Measurements from ENCODE around the gene ZNF451. TPM values are rescaled to one million over a fixed set of nuclear protein-coding genes. Genes with fewer than 3 reads are reported as not detected.

Gene ZNF451
- total RNA-seq, 4 donors from 2014 or later, result 51.1 to 62.8 (median 59.2) TPM

DNA sequence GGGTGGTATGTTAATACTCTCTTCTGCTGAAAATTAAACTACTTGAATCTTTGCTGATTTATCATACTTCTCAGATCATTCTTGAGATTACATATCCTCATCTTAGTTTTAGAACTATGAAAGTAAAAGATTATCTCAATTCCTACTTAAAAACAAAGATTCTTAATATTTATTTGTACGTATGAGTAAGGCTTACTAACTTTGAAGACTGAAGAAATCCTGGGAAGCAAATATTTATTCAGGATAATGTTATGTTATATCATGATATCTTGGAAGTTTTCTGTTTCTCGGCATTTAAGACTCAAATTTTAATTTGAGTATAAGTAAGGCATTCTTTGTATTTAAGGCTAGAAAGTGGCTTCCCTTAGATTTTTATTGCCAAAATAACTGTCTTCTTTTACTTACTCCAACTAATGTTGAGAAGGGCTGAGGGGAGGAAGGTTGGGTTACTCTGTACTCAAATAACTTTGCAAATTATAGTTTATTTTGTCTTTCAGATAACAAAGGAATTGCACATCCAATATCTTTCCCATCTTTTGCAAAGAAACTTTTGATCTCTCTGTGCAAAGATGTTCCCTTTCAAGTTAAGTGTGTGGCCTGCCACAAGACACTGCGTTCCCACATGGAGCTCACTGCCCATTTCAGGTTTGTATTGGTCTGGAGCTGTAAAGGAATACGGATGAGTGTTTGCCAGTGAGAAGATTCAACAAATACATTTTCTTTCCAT lies 51.6 kb downstream of the ZNF451 start:
- DNase-seq (ENCODE audit: low spot score in 2 of 2), result no peak
- TF ChIP-seq EP300 (IDR thresholded peaks at IDR 0.05), result no peak
- TF ChIP-seq, protein P1, sequence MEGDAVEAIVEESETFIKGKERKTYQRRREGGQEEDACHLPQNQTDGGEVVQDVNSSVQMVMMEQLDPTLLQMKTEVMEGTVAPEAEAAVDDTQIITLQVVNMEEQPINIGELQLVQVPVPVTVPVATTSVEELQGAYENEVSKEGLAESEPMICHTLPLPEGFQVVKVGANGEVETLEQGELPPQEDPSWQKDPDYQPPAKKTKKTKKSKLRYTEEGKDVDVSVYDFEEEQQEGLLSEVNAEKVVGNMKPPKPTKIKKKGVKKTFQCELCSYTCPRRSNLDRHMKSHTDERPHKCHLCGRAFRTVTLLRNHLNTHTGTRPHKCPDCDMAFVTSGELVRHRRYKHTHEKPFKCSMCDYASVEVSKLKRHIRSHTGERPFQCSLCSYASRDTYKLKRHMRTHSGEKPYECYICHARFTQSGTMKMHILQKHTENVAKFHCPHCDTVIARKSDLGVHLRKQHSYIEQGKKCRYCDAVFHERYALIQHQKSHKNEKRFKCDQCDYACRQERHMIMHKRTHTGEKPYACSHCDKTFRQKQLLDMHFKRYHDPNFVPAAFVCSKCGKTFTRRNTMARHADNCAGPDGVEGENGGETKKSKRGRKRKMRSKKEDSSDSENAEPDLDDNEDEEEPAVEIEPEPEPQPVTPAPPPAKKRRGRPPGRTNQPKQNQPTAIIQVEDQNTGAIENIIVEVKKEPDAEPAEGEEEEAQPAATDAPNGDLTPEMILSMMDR (IDR thresholded peaks at IDR 0.05), result no peak
- Histone ChIP-seq H3K4me3 (no peak overlapping the region), H3K9me3 (no peaks in the 10 kb centered on the region), H3K27me3 (no peaks in the 10 kb centered on the region), H3K27ac (no peak overlapping the region), H3K36me3 (peaks cover 0 to 57% (median 0%) of the 10 kb centered on the region in 3 donors), H3K4me1 (no peaks in the 10 kb centered on the region)
- WGBS, 2 donors, result 90 to 92% methylated on average over 4 of the region's 4 CpGs

DNA sequence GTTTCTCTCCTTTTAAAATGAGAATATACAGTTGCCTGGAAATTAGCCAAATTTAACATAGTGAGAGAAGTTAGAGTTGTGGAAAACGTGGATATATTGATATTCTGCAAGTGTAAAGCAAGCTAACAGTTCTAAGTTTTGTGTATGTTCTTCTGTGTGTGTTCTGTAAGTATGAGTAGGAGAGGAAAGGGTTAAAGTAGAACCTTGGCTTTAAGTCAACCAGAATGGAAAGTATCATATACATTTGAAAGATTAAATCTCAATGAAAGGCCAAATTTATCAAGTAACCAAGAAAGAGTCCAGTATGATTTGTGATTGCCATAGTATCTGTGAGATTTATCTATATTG lies 52.2 kb downstream of the ZNF451 start:
- TF ChIP-seq, protein P1 (IDR thresholded peaks at IDR 0.05), result no peak
- TF ChIP-seq EP300 (IDR thresholded peaks at IDR 0.05) (no peak), POLR2A (IDR thresholded peaks at IDR 0.05) (no peak)
- WGBS, 2 donors, result 74 to 81% methylated on average over 1 of the region's 1 CpG

DNA sequence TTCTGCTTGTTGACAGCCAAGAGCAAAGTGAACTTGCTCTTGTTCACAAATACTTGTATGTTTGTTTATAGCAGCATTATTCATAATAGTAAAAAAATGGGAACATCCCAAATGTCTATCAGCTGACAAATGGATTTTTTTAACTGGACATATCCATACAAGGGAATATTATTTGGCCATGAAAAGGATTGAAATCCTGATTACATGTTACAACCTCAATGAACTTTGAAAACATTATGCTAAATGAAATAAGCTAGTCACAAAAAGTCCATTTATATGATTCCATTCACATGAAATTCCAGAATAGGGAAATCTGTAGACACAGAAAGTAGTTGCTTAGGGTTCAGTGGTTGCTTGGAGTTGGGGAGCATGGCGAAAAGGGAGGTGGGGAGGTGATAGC lies 53.7 kb downstream of the ZNF451 start:
- 95 to 98% methylated on average over 1 of the region's 1 CpG for WGBS, 2 donors
- H3K36me3 ChIP-seq, result peaks cover 0 to 65% (median 0%) of the 10 kb centered on the region in 3 donors
- no peak overlapping the region for H3K4me3 ChIP-seq
- no peaks in the 10 kb centered on the region for H3K27me3 ChIP-seq
- no peak for TF ChIP-seq POLR2A (IDR thresholded peaks at IDR 0.05)
- H3K9me3 ChIP-seq, result no peaks in the 10 kb centered on the region
- DNase-seq (ENCODE audit: low spot score in 2 of 2), result no peak
- no peaks in the 10 kb centered on the region for H3K4me1 ChIP-seq
- H3K27ac ChIP-seq, result no peak overlapping the region

More for the DNA sequence above, 52.2 kb downstream of the ZNF451 start:
- no peaks in the 10 kb centered on the region for H3K4me1 ChIP-seq
- H3K27ac ChIP-seq, result no peak overlapping the region
- DNase-seq (ENCODE audit: low spot score in 2 of 2), result no peak
- H3K27me3 ChIP-seq, result no peaks in the 10 kb centered on the region
- H3K36me3 ChIP-seq, result peaks cover 0 to 61% (median 0%) of the 10 kb centered on the region in 3 donors
- no peak overlapping the region for H3K4me3 ChIP-seq
- H3K9me3 ChIP-seq, result no peaks in the 10 kb centered on the region

DNA sequence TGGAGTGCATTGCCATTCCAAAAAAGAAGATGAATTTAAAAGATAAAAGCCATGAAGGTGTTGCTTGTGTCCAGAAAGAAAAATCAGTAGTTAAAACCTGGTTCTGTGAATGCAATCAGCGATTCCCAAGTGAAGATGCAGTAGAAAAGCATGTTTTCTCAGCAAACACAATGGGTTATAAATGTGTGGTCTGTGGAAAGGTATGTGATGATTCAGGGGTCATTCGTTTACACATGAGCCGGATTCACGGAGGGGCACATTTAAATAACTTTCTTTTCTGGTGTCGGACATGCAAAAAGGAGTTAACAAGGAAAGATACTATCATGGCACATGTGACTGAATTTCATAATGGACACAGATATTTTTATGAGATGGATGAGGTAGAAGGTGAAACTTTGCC lies 57.4 kb downstream of the ZNF451 start:
- no peak overlapping the region for H3K4me3 ChIP-seq
- peaks cover 0 to 76% (median 0%) of the 10 kb centered on the region in 3 donors for H3K36me3 ChIP-seq
- H3K4me1 ChIP-seq, result no peaks in the 10 kb centered on the region
- DNase-seq (ENCODE audit: low spot score in 2 of 2), result no peak
- no peaks in the 10 kb centered on the region for H3K9me3 ChIP-seq
- no peaks in the 10 kb centered on the region for H3K27me3 ChIP-seq
- 89 to 95% methylated on average over 5 of the region's 5 CpGs for WGBS, 2 donors
- no peak for TF ChIP-seq EP300 (IDR thresholded peaks at IDR 0.05)
- TF ChIP-seq, protein P1 (IDR thresholded peaks at IDR 0.05), result no peak
- TF ChIP-seq POLR2A (IDR thresholded peaks at IDR 0.05), result no peak
- no peak overlapping the region for H3K27ac ChIP-seq

DNA sequence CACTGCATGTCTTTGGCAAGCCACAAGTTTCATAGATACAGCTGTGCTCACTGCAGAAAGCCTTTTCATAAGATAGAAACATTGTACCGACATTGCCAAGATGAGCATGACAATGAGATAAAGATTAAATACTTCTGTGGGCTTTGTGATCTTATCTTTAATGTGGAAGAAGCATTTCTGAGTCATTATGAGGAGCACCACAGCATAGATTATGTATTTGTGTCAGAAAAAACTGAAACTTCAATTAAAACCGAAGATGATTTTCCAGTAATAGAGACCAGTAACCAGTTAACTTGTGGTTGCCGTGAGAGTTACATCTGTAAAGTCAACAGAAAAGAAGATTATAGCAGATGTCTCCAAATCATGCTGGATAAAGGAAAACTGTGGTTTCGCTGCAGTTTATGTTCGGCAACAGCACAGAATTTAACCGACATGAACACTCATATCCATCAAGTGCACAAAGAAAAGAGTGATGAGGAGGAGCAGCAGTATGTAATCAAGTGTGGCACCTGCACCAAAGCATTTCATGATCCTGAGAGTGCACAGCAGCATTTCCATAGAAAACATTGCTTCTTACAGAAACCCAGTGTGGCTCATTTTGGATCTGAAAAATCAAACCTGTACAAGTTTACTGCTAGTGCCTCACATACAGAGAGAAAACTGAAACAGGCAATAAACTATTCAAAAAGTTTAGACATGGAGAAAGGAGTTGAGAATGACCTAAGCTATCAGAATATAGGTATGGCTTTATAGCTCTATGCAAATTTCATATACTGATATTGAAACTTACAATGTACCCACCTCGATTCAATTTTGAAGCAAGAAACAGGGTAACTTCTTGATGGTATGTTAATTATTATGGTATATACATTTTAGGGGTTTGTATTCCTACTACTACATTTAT lies 58.2 kb downstream of the ZNF451 start:
- H3K27me3 ChIP-seq, result no peaks in the 10 kb centered on the region
- no peaks in the 10 kb centered on the region for H3K4me1 ChIP-seq
- H3K36me3 ChIP-seq, result peaks cover 0 to 76% (median 0%) of the 10 kb centered on the region in 3 donors
- H3K9me3 ChIP-seq, result no peaks in the 10 kb centered on the region
- TF ChIP-seq EP300 (IDR thresholded peaks at IDR 0.05), result no peak
- no peak for TF ChIP-seq POLR2A (IDR thresholded peaks at IDR 0.05)
- TF ChIP-seq, protein P1 (IDR thresholded peaks at IDR 0.05), result no peak
- H3K4me3 ChIP-seq, result no peak overlapping the region
- 88 to 89% methylated on average over 7 of the region's 7 CpGs for WGBS, 2 donors
- no peak overlapping the region for H3K27ac ChIP-seq
- DNase-seq (ENCODE audit: low spot score in 2 of 2), result no peak

Measured in tibial nerve (tissue), 4 donors.